GM12873 (cell line): ENCODE measurements around the gene HTRA3.

Experiments used
- TF ChIP-seq, protein P1 (sequence below): IDR thresholded peaks from 2 replicates; pipeline ENCODE4 v1.5.1; 2012; ENCODE audit warnings: low read depth, mild to moderate bottlenecking, moderate library complexity, low read length, control low read depth; ENCODE audit not compliant: insufficient read depth; ENCODE audit errors: missing control alignments

HTRA3 gene

DNA sequence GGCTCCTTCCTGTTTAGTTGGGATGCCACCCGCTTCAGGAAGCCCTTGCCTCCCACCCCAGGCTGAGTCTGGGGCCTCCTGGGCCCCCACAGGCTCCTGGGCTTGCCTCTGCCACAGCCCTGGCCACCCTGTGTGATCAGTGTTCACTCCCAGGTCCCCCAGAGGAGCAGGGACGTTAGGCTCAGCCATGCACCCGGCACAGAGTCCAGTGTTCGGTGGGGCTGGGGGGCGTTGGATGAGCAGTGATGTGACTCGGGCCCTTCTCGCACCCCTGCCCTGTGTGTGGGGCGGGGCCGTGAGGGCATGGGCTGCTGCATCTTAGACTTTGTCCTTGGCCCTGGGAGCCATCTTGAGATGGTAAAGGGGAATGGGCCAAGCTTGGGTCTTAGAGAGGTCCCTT is 29.9 kb upstream of the HTRA3 start:
- TF ChIP-seq, protein P1, sequence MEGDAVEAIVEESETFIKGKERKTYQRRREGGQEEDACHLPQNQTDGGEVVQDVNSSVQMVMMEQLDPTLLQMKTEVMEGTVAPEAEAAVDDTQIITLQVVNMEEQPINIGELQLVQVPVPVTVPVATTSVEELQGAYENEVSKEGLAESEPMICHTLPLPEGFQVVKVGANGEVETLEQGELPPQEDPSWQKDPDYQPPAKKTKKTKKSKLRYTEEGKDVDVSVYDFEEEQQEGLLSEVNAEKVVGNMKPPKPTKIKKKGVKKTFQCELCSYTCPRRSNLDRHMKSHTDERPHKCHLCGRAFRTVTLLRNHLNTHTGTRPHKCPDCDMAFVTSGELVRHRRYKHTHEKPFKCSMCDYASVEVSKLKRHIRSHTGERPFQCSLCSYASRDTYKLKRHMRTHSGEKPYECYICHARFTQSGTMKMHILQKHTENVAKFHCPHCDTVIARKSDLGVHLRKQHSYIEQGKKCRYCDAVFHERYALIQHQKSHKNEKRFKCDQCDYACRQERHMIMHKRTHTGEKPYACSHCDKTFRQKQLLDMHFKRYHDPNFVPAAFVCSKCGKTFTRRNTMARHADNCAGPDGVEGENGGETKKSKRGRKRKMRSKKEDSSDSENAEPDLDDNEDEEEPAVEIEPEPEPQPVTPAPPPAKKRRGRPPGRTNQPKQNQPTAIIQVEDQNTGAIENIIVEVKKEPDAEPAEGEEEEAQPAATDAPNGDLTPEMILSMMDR = no peak

DNA sequence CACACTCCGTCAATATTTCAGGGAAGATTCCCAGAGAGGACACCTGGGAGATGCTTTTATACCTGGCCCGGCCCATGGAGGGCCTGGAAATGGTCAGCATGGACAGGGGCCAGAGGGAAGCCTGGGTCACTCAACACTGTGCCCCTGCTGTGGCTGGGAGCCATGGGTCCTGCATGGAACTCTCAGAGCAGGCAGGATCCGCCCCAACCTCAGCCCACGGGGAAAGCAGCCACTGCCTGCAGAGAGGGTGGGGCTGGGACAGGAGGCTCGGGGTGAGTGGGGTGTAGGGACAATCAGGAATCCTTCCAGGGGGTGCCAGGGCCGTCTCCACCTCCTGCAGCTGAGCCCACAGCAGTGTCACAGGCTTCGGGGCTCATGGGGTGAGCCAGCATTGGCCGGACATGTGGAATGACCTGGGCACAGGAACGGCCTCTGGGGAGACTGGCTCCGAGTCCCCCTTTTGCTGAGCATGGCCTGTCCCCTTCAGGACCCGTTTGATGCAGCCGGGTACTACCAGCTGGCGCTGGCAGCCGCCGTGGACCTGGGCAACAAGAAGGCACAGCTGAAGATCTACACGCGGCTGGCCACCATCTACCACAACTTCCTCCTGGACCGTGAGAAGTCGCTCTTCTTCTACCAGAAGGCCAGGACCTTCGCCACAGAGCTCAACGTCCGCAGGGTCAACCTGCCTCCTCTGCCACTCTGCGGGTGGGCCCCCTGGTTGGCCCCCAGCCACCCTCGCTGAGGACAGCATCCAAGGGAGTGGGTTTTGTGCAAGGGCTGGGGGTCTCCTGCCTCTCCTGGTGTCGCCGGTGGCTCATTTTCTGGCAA is 29.1 kb upstream of the HTRA3 start:
- TF ChIP-seq, protein P1 = no peak

DNA sequence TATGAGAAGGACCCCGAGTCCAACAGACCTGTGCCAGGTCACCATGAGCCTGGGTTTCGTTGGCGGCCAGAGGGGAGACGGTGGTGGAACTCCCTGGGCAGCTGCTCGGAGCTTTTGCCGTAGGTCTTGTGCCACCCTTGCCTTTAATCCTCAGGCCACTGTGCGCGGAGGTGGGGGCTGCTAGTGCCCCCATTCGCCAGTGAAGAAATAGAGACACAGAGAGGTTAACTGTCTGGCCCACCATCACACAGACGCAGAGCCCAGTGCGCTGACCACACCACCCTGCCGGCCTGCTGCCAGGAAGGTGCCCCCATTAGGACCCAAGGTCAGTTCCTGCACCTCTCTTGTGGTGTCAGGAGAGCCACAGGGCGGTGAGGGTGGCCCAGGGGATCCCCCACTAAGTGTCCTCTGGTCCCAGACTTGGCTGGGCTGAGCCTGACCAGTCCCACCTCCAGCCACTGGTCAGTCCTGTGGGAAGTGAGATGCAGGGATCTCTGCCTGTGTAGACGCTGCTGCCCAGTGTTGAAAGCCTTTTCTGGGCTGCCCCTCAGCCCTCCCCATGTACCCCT is 28.3 kb upstream of the HTRA3 start:
- TF ChIP-seq, protein P1 = no peak

DNA sequence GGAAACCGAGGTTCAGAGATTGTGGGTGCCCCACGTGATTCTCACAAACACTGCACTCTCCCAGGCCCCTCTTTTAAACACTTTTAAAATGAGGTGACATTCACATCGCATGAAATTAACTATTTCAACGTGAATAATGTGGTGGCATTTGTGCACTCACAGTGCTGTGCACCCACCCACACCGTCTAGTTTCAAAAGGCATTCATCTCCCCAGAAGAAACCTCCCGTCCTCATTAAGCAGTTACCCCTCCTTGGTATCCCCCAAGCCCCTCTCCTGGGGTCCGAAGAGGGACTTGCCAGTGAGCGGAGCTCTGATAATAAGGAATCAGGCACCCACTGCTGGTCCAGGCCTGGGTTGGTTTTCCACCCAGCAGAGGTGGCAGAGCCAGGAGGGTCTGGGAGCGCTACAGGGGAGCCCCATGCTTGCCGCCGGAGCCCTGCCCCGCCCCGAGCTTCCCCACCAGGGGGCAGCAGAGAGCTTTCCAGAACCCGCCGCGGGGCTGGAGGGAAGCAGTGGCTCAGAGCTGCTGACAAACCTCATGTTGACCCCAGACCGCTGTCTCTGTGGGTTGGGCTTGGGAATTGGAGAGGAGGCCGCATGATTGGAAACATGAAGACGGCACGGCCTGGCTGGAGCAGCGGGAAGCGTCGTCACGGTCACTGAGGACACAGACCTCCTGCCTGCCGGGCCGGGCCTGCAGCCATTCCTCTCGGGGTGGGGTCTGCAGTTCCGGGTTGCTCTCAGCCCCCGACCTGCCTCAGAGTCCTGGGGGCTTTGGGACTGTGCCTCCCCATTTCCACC is 27.5 kb upstream of the HTRA3 start:
- TF ChIP-seq, protein P1 = peak; percentile 89

DNA sequence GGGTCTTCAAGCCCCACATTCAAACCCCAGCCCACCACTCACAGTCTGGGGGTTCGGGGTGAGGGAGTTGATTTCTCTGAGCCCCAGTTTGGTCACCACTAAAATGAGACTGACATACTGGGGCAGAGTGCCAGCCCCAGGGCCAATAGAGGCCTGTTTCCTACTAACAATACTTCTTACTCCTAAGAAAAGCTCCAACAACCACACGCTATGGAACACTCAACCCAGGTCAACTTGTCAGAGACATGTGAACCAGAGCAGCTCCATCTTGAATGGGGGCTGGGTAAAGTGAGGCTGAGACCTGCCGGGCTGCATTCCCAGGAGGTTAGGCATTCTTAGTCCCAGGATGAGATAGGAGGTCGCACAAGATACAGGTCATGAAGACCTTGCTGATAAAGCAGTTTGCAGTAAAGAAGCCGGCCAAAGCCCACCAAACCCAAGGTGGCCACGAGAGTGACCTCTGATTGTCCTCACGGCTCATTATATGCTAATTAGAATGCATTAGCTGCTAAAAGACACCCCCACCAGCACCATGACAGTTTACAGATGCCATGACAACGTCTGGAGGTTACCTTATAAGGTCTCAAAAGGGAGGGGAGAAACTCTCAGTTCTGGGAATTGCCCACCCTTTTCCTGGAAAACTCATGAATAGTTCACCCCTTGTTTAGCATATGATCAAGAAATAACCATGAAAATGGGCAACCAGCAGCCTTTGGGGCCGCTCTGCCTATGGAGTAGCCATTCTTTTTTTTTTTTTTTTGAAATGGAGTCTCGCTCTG is 26.6 kb upstream of the HTRA3 start:
- TF ChIP-seq, protein P1 = no peak

DNA sequence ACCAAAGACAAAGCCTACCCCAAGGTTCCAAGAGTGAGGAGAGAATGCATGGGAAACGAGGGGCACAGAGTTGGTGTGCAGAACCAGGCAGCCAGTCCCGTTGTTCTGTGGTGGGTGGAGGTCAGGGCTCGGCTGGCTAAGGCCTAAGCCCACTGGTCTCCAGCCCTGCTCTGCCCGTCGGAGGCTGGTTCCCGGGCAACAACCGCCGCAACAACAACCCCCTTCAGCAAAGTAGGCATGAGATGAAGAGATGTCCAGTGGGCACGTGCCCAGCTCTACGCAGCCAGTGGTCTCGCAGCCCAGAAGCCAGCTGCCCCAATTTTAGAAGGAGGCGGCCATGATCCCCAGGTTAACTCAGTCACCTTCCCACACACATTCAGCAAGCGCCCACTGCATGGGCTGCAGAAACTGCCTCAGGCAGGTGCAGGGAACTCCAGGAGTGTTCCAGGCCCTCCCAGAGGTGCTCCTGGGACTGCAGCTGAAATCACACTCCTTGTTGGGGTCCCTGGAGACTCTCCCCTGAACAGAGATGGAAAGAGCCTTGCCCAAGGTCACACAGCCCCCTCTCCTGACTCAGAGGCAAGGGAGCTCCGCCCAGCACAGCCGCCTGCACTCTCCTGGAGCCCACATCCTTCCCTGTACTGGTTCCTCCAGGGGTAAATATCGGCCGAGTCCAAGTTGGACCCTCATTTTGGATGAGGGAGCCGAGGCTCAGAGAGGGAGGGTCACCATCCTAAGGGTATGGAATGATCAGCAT is 25.4 kb upstream of the HTRA3 start:
- TF ChIP-seq, protein P1 = no peak
